HS-5 (cell line): ENCODE data around the gene TTC9B.
A peak's percentile ranks its signal among the peaks of the same experiment; 100 is the strongest.
"Not testable (repeated sequence)": the region's sequence is repeated elsewhere in the genome, so short reads cannot be mapped to it uniquely, and the experiment has no call there.

Source experiments
- DNase-seq: peaks from one replicate; pipeline ENCODE4 v3.0.0-alpha.2; 2012; ENCODE audit warnings: low read depth

TTC9B gene

GRCh38 chr19:40232949-40233810, 15.0 kb upstream of the TTC9B start:
- DNase-seq, result no peak

- no peak for DNase-seq
These were observed 14.3 kb upstream of the TTC9B start for GRCh38 chr19:40232479-40232878.

GRCh38 chr19:40231544-40232424, 13.6 kb upstream of the TTC9B start:
- no peak for DNase-seq

- no peak for DNase-seq
These were observed 12.9 kb upstream of the TTC9B start for GRCh38 chr19:40231057-40231456.

- DNase-seq, result no peak
These were observed 11.8 kb upstream of the TTC9B start for GRCh38 chr19:40229926-40230417.

- DNase-seq, result peak; percentile 19
These were observed 11.3 kb upstream of the TTC9B start for GRCh38 chr19:40229484-40229883.

GRCh38 chr19:40228863-40229262, 10.7 kb upstream of the TTC9B start:
- no peak for DNase-seq

- DNase-seq, result no peak
These were observed 10.2 kb upstream of the TTC9B start for GRCh38 chr19:40228346-40228745.

- DNase-seq, result no peak
These were observed 7.5 kb upstream of the TTC9B start for GRCh38 chr19:40225440-40226305.

- DNase-seq, result no peak
These were observed 6.4 kb upstream of the TTC9B start for GRCh38 chr19:40224342-40225150.

GRCh38 chr19:40223135-40223822, 5.1 kb upstream of the TTC9B start:
- no peak for DNase-seq

GRCh38 chr19:40221858-40222619, 3.9 kb upstream of the TTC9B start:
- DNase-seq, result peak; percentile 59

- no peak for DNase-seq
These were observed 2.5 kb upstream of the TTC9B start for GRCh38 chr19:40220674-40221073.

GRCh38 chr19:40219721-40220276, 1.6 kb upstream of the TTC9B start:
- DNase-seq, result peak; percentile 87

GRCh38 chr19:40219029-40219428, 845 bp upstream of the TTC9B start:
- not testable (repeated sequence) for DNase-seq

- no peak for DNase-seq
These were observed 965 bp downstream of the TTC9B start for GRCh38 chr19:40217027-40217810.

- no peak for DNase-seq
These were observed 1.5 kb downstream of the TTC9B start for GRCh38 chr19:40216777-40217026.

GRCh38 chr19:40216013-40216776, 2.0 kb downstream of the TTC9B start:
- DNase-seq, result no peak
